Sigmoid colon (tissue), 4 donors: ENCODE measurements around the gene USP31.
A peak's percentile ranks its signal among the peaks of the same experiment; 100 is the strongest.

Experiments
- CTCF ChIP-seq, 4 experiments: fragments of 450-650 bp in 3 of 4; fragments of 200-600 bp in 1 of 4; IDR thresholded peaks; one replicate each; pipeline ENCODE4 v1.5.1; 2016 to 2019; ENCODE audit warnings: antibody characterized with exemption in 4 of 4, mild to moderate bottlenecking in 3 of 4, moderate library complexity in 2 of 4
- EP300 ChIP-seq, 4 donors: sonication (generic); formaldehyde crosslinking; IDR thresholded peaks; one replicate each; pipeline ENCODE4 v1.6.1; 2017; ENCODE audit warnings: antibody characterized with exemption in 4 of 4
- POLR2A ChIP-seq, 2 donors: fragments of 450-650 bp; IDR thresholded peaks; one replicate each; pipeline ENCODE4 v1.6.1; 2016; ENCODE audit warnings: antibody characterized with exemption in 2 of 2, mild to moderate bottlenecking in 2 of 2, moderate library complexity in 2 of 2
- POLR2AphosphoS5 ChIP-seq, 4 donors: sonication (generic); formaldehyde crosslinking; IDR thresholded peaks; one replicate each; pipeline ENCODE4 v1.6.1; 2017; ENCODE audit warnings: antibody characterized with exemption in 4 of 4

- TF ChIP-seq POLR2A (IDR thresholded peaks at IDR 0.05) (no peak), CTCF (IDR thresholded peaks at IDR 0.05) (no peak), POLR2AphosphoS5 (IDR thresholded peaks at IDR 0.05) (peak in 2 of 4 donors; percentile 23 to 39), EP300 (IDR thresholded peaks at IDR 0.05) (no peak)
Observed at GRCh38 chr16:23194497-23195221, 45.4 kb upstream of the USP31 start.
